Measurements from ENCODE around the gene SRP9.
"Not testable (repeated sequence)": the region's sequence is repeated elsewhere in the genome, so short reads cannot be mapped to it uniquely, and the experiment has no call there.

Gene SRP9

GRCh38 chr1:225794954-225795353 lies 17.3 kb downstream of the SRP9 start:
- no peak for DNase-seq (ENCODE audit: low read depth in 2 of 2)
- no peak overlapping the region for H3K4me3 ChIP-seq (replicated peaks in 1 of 2; ENCODE audit: low read depth in 2 of 2, low read length in 2 of 2)
- TF ChIP-seq, protein P1, sequence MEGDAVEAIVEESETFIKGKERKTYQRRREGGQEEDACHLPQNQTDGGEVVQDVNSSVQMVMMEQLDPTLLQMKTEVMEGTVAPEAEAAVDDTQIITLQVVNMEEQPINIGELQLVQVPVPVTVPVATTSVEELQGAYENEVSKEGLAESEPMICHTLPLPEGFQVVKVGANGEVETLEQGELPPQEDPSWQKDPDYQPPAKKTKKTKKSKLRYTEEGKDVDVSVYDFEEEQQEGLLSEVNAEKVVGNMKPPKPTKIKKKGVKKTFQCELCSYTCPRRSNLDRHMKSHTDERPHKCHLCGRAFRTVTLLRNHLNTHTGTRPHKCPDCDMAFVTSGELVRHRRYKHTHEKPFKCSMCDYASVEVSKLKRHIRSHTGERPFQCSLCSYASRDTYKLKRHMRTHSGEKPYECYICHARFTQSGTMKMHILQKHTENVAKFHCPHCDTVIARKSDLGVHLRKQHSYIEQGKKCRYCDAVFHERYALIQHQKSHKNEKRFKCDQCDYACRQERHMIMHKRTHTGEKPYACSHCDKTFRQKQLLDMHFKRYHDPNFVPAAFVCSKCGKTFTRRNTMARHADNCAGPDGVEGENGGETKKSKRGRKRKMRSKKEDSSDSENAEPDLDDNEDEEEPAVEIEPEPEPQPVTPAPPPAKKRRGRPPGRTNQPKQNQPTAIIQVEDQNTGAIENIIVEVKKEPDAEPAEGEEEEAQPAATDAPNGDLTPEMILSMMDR (IDR thresholded peaks at IDR 0.05; ENCODE audit: low read depth, low read length) = no peak

- not testable (repeated sequence) for DNase-seq (ENCODE audit: low read depth in 2 of 2)
Observed at GRCh38 chr1:225796097-225796496, 18.5 kb downstream of the SRP9 start.

DNA sequence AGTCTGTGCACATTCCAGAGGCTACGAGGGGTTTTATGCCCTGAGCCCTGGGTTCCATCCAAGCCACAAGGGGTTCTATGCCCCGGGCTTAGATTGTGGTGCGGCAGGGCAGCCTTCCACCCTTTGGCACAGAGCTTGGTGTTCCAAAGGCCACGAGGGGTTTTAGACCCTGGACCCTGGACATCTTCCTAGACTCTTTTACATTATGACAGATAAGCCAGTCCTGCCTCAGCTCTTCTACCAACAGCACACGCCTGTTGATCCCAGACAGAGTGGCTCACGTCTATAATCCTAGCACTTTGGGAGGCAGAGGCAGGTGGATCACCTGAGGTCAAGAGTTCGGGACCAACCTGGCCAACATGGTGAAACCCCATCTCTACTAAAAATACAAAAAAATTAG lies 23.5 kb downstream of the SRP9 start:
- not testable (repeated sequence) for H3K4me3 ChIP-seq (replicated peaks in 1 of 2; ENCODE audit: low read depth in 2 of 2, low read length in 2 of 2); DNase-seq (ENCODE audit: low read depth in 2 of 2)

More at GRCh38 chr1:225796097-225796496, 18.5 kb downstream of the SRP9 start:
- H3K4me3 ChIP-seq (replicated peaks in 1 of 2; ENCODE audit: low read depth in 2 of 2, low read length in 2 of 2) = not testable (repeated sequence)

- TF ChIP-seq, protein P1 (IDR thresholded peaks at IDR 0.05; ENCODE audit: low read depth, low read length) = no peak
- DNase-seq (ENCODE audit: low read depth in 2 of 2) = no peak
- no peak overlapping the region for H3K4me3 ChIP-seq (replicated peaks in 1 of 2; ENCODE audit: low read depth in 2 of 2, low read length in 2 of 2)
Observed at GRCh38 chr1:225806249-225806648, 28.6 kb downstream of the SRP9 start.

DNA sequence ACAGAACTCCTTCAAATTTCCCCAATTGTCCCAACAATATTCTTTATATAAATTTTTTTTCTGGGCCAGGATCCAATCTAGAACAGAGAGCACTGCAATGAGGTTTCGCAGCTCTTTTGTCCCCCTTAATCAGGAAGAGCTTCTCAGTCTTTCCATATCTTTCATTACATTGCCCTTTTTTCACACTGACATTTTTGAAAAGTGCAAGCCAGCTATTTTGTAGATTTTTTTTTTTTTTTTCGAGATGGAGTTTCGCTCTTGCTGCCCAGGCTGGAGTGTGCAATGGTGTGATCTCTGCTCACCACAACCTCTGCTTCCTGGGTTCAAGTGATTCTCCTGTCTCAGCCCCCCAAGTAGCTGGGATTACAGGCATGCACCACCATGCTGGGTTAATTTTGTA lies 29.1 kb downstream of the SRP9 start:
- not testable (repeated sequence) for DNase-seq (ENCODE audit: low read depth in 2 of 2); H3K4me3 ChIP-seq (replicated peaks in 1 of 2; ENCODE audit: low read depth in 2 of 2, low read length in 2 of 2)

- TF ChIP-seq, protein P1 (IDR thresholded peaks at IDR 0.05; ENCODE audit: low read depth, low read length) = no peak
Observed at GRCh38 chr1:225808136-225808535, 30.5 kb downstream of the SRP9 start.

GRCh38 chr1:225809842-225810578 lies 32.4 kb downstream of the SRP9 start, which contains the start of gene EPHX1:
Gene EPHX1, plus strand, starts transcription at chr1:225810124. Its CDS starts 18,606 bp downstream, at chr1:225828730.
- H3K4me3 ChIP-seq (replicated peaks in 1 of 2; ENCODE audit: low read depth in 2 of 2, low read length in 2 of 2) = peak within 1 kb of the TSS; percentile 68 to 75
- TF ChIP-seq, protein P1 (IDR thresholded peaks at IDR 0.05; ENCODE audit: low read depth, low read length) = peak; percentile 33
- DNase-seq (ENCODE audit: low read depth in 2 of 2) = peak; percentile 85 to 92

More at GRCh38 chr1:225808136-225808535, 30.5 kb downstream of the SRP9 start:
- no peak for DNase-seq (ENCODE audit: low read depth in 2 of 2)
- no peak overlapping the region for H3K4me3 ChIP-seq (replicated peaks in 1 of 2; ENCODE audit: low read depth in 2 of 2, low read length in 2 of 2)

GRCh38 chr1:225810579-225811538 lies 33.2 kb downstream of the SRP9 start:
- DNase-seq (ENCODE audit: low read depth in 2 of 2) = not testable (repeated sequence)
- peak overlapping the region; percentile 68 to 75 for H3K4me3 ChIP-seq (replicated peaks in 1 of 2; ENCODE audit: low read depth in 2 of 2, low read length in 2 of 2)

All from cardiac fibroblast (primary cell).